CD4-positive, alpha-beta T cell (primary cell): ENCODE measurements around the gene NOP16. TPM values are rescaled to one million over a fixed set of nuclear protein-coding genes. Genes with fewer than 3 reads are reported as not detected.
A peak's percentile ranks its signal among the peaks of the same experiment; 100 is the strongest.

Source experiments
- ATAC-seq: fragments of 200-7000 bp; cut with Tn5 transposase; one replicate; pipeline ENCODE4 v1.10.0; 2022; ENCODE audit warnings: mild to moderate bottlenecking; ENCODE audit not compliant: poor library complexity
- CTCF ChIA-PET: fragments of 350-600 bp; sonication (Branson Sonifier 250); formaldehyde crosslinking; loops from one replicate; lab custom pipeline; 2021; ENCODE audit warnings: antibody characterized with exemption, inconsistent platforms; lab: Charles Lee
- POLR2A ChIA-PET: fragments of 350-600 bp; sonication (Branson Sonifier 250); formaldehyde crosslinking; loops from one replicate; lab custom pipeline; 2021; ENCODE audit warnings: antibody characterized with exemption, inconsistent platforms; lab: Charles Lee
- DNase-seq, 14 experiments: peaks; one replicate each; pipeline ENCODE4 v3.0.0-alpha.2; 2013 to 2020; ENCODE audit warnings: mixed read lengths in 2 of 14
- H3K27ac ChIP-seq, 2 donors: one replicate each; pipeline versions ENCODE4 v1.5.1 to v1.7.0; 2013; ENCODE audit warnings: low read length in 2 of 2, low read depth in 1 of 2, mild to moderate bottlenecking in 1 of 2
- H3K27me3 ChIP-seq, 2 experiments: 1 replicate in 1 of 2; 2 replicates in 1 of 2; pipeline versions ENCODE4 v1.6.1 to v1.7.0; 2013; ENCODE audit warnings: low read length in 2 of 2, control low read depth in 1 of 2, mild to moderate bottlenecking in 1 of 2, moderate library complexity in 1 of 2; ENCODE audit not compliant: insufficient read depth in 2 of 2, control insufficient read depth in 1 of 2
- H3K36me3 ChIP-seq: one replicate; pipeline ENCODE4 v1.6.1; 2013; ENCODE audit warnings: low read length, control low read depth; ENCODE audit not compliant: insufficient read depth
- H3K4me1 ChIP-seq: one replicate; pipeline ENCODE4 v1.6.1; 2013; ENCODE audit warnings: low read length, control low read depth; ENCODE audit not compliant: insufficient read depth
- H3K4me3 ChIP-seq: one replicate; pipeline ENCODE4 v1.5.1; 2013; ENCODE audit warnings: mild to moderate bottlenecking, low read length, moderate library complexity
- H3K9me3 ChIP-seq, 2 experiments: 1 replicate in 1 of 2; 2 replicates in 1 of 2; pipeline versions ENCODE4 v1.6.1 to v1.7.0; 2013; ENCODE audit warnings: low read length in 2 of 2, mild to moderate bottlenecking in 2 of 2, control low read depth in 1 of 2, moderate library complexity in 1 of 2; ENCODE audit not compliant: control insufficient read depth in 1 of 2, insufficient read depth in 1 of 2
- H3K27ac Mint-ChIP-seq: one replicate; pipeline ENCODE4 v1.8.0; 2020; ENCODE audit warnings: mixed read lengths
- H3K27me3 Mint-ChIP-seq: one replicate; pipeline ENCODE4 v1.8.0; 2021; ENCODE audit warnings: mixed read lengths
- H3K36me3 Mint-ChIP-seq: one replicate; pipeline ENCODE4 v1.8.0; 2021; ENCODE audit warnings: low read depth, mixed read lengths
- H3K4me1 Mint-ChIP-seq: one replicate; pipeline ENCODE4 v1.8.0; 2021; ENCODE audit warnings: low read depth, mixed read lengths
- H3K4me3 Mint-ChIP-seq: one replicate; pipeline ENCODE4 v1.8.0; 2020; ENCODE audit warnings: mild to moderate bottlenecking, mixed read lengths
- H3K9me3 Mint-ChIP-seq: one replicate; pipeline ENCODE4 v1.8.0; 2020; ENCODE audit warnings: mixed read lengths
- intact Hi-C, 2 experiments: fragments of 100-400 bp; cut with DNase I in 1 of 2; cut with micrococcal nuclease in 1 of 2; formaldehyde crosslinking; loops; one replicate each; pipeline versions ENCODE4 v1.15.1 to v1.9.0; 2023 to 2025; cut with DNase I, micrococcal nuclease
- total RNA-seq, 174 experiments: library from RNA in 2 of 174; stranded (reverse) in 2 of 174; gene quantifications; one replicate each; pipeline ENCODE4 v1.2.3 and lab custom pipeline; 2021 to 2026
- TF ChIP-seq, protein P1 (sequence below): fragments of 200-600 bp; IDR thresholded peaks from one replicate; pipeline ENCODE4 v1.8.0; 2022; ENCODE audit warnings: antibody characterized with exemption, mild to moderate bottlenecking

Gene NOP16
- total RNA-seq, 2 experiments from 2014 or later = 12.0 to 14.5 TPM

DNA sequence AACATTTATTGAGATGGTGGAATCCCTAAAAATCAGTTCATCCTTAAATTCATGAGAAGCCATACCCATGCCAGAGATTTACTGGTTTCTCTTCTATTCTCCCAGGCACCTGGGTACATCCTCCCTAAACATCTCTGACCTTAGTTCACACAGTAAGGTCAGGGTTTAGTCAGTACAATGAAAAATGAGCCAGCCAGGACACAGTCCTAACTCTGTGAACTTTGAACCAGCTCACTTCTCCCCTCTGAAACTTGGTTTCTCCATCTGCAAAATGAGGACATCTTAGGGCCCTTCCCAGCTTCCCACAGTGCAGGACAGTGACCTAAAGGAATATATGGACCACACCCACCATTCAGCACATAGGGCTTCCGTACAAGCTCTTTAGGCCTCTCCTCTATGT is 1.9 kb downstream of the NOP16 start:
- Histone ChIP-seq H3K4me1 (peaks cover 33% of the 10 kb centered on the region), H3K27ac (no peak overlapping the region), H3K9me3 (no peaks in the 10 kb centered on the region), H3K36me3 (peaks cover 52% of the 10 kb centered on the region), H3K27me3 (no peaks in the 10 kb centered on the region), H3K4me3 (no peak overlapping the region)
- DNase-seq (no peak), ATAC-seq (no peak)
- Mint-ChIP-seq H3K4me3 (peak overlapping the region; percentile 60), H3K27me3 (no peaks in the 10 kb centered on the region), H3K36me3 (peaks cover 72% of the 10 kb centered on the region), H3K4me1 (peaks cover 38% of the 10 kb centered on the region), H3K9me3 (no peaks in the 10 kb centered on the region), H3K27ac (no peak overlapping the region)
- intact Hi-C loops = loop anchor here (5.0 to 10.0 kb wide), 4 partner anchors 148 to 1171 kb away; partner anchors contain the start of genes FGFR4 (in 1 of the 2), LMAN2 (in 1 of the 2), RGS14 (in 1 of the 2) and RNF44 (in 1 of the 2)
- ChIA-PET POLR2A (interaction anchor here (1.1 to 1.3 kb wide), 2 partner anchors 30 to 61 kb away, joined by 3 read pairs; partner anchors contain the start of genes CLTB and FAF2), CTCF (interaction anchor here (0.7 kb wide), 1 partner anchor 24 kb away, joined by 3 read pairs; no protein-coding TSS in a partner anchor)
- TF ChIP-seq, protein P1, sequence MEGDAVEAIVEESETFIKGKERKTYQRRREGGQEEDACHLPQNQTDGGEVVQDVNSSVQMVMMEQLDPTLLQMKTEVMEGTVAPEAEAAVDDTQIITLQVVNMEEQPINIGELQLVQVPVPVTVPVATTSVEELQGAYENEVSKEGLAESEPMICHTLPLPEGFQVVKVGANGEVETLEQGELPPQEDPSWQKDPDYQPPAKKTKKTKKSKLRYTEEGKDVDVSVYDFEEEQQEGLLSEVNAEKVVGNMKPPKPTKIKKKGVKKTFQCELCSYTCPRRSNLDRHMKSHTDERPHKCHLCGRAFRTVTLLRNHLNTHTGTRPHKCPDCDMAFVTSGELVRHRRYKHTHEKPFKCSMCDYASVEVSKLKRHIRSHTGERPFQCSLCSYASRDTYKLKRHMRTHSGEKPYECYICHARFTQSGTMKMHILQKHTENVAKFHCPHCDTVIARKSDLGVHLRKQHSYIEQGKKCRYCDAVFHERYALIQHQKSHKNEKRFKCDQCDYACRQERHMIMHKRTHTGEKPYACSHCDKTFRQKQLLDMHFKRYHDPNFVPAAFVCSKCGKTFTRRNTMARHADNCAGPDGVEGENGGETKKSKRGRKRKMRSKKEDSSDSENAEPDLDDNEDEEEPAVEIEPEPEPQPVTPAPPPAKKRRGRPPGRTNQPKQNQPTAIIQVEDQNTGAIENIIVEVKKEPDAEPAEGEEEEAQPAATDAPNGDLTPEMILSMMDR = no peak

DNA sequence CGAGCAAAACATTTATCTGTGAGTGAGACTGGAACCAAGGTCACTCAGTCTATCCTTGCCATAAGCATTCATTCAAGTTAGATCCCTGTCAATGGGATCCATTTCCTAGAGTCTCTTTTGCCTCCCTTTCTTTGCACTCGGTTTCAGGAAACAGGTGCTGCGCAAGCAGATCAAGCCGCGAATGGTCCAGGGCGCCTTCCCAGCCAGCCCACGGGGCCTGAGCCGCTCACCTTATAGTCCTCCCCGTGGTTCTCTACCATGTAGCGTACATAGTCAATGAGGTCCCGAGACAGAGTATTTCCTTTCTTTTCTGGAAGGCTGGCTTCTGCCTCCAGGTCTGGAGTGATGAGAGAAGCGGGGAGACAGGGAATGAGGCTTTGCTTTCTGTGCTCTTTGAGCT is 3.4 kb downstream of the NOP16 start:
- ChIA-PET POLR2A (no interaction called here), CTCF (no interaction called here)
- ATAC-seq = no peak
- Mint-ChIP-seq H3K4me1 (peaks cover 38% of the 10 kb centered on the region), H3K27me3 (no peaks in the 10 kb centered on the region), H3K9me3 (no peaks in the 10 kb centered on the region), H3K36me3 (peaks cover 79% of the 10 kb centered on the region), H3K27ac (no peak overlapping the region), H3K4me3 (no peak overlapping the region)
- peaks cover 61% of the 10 kb centered on the region for H3K36me3 ChIP-seq
- H3K4me3 ChIP-seq = no peak overlapping the region
- H3K27me3 ChIP-seq = no peaks in the 10 kb centered on the region
- peaks cover 29% of the 10 kb centered on the region for H3K4me1 ChIP-seq
- DNase-seq = no peak
- no peaks in the 10 kb centered on the region for H3K9me3 ChIP-seq
- TF ChIP-seq, protein P1 = no peak
- H3K27ac ChIP-seq = no peak overlapping the region
- intact Hi-C loops = loop anchor here (5.0 to 10.0 kb wide), 4 partner anchors 150 to 1172 kb away; partner anchors contain the start of genes FGFR4 (in 1 of the 2), LMAN2 (in 1 of the 2), RGS14 (in 1 of the 2) and RNF44 (in 1 of the 2)

DNA sequence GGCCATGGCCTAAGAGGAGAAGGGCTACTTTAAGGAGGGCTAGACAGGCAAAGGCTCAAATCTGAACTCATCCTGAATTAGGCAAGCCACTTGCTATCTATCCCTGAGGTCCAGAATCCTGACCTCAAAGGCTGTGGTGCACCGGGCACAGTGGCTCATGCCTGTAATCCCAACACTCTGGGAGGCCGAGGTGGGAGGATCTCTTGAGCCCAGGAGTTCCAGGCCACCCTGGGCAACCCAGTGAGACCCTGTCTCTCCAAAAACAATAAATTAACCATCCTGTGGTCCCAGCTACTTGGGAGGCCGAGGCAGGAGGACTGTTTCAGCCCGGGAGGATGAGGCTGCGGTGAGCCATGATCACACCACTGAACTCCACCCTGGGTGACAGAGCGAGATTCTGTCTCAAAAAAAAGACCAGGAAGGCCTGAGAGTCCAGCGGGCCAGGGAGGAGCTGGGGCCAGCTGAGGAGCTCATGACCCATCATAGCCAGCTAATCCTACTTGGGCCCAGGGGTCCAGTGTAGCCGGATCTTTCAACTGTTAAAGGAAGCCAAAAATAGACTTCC is 4.0 kb downstream of the NOP16 start:
- DNase-seq (no peak), ATAC-seq (no peak)
- H3K4me3 Mint-ChIP-seq = no peak overlapping the region
- H3K27ac ChIP-seq = no peak overlapping the region
- H3K4me1 ChIP-seq = peaks cover 23% of the 10 kb centered on the region
- no peaks in the 10 kb centered on the region for H3K27me3 ChIP-seq
- H3K4me3 ChIP-seq = no peak overlapping the region
- no peaks in the 10 kb centered on the region for H3K9me3 Mint-ChIP-seq
- peaks cover 34% of the 10 kb centered on the region for H3K4me1 Mint-ChIP-seq
- intact Hi-C loops = loop anchor here (10.0 kb wide), 2 partner anchors 150 to 970 kb away; partner anchors contain the start of genes LMAN2 (in 1 of the 2), RGS14 (in 1 of the 2) and RNF44 (in 1 of the 2)
- ChIA-PET CTCF (no interaction called here), POLR2A (no interaction called here)
- peaks cover 82% of the 10 kb centered on the region for H3K36me3 Mint-ChIP-seq
- H3K36me3 ChIP-seq = peaks cover 61% of the 10 kb centered on the region
- H3K9me3 ChIP-seq = no peaks in the 10 kb centered on the region
- no peaks in the 10 kb centered on the region for H3K27me3 Mint-ChIP-seq
- TF ChIP-seq, protein P1 = no peak
- no peak overlapping the region for H3K27ac Mint-ChIP-seq
